HCT116 (cell line): ENCODE measurements around the gene NCAPH2. TPM values are rescaled to one million over a fixed set of nuclear protein-coding genes. Genes with fewer than 3 reads are reported as not detected.

Source experiments
- ATAC-seq: fragments of 200-7000 bp; cut with Tn5 transposase; 2 replicates; pipeline ENCODE4 v1.9.1; 2020; ENCODE audit warnings: mild to moderate bottlenecking, moderate library complexity
- BruUV-seq: library from RNA; stranded (reverse); fragments of 400-500 nt; replicated peaks from 2 replicates; lab custom pipeline; 2021; lab: Mats Ljungman, UMichigan
- CTCF ChIA-PET: fragments of 300-600 bp; sonication (Branson Sonifier 250); formaldehyde crosslinking; loops from one replicate; lab custom pipeline; 2021; ENCODE audit warnings: antibody characterized with exemption; lab: Charles Lee
- POLR2A ChIA-PET: fragments of 300-600, 350-600 bp; sonication (Branson Sonifier 250); formaldehyde crosslinking; loops from one replicate; lab custom pipeline; 2021; ENCODE audit warnings: antibody characterized with exemption; lab: Charles Lee
- RAD21 ChIA-PET, 2 experiments: fragments of 300-600 bp; sonication (Branson Sonifier 250); formaldehyde crosslinking; loops; one replicate each; lab custom pipeline; 2023; ENCODE audit warnings: low total read pairs in 2 of 2; ENCODE audit not compliant: uncharacterized antibody in 2 of 2, unreplicated experiment in 2 of 2, low non-redundant PET in 1 of 2; lab: Charles Lee
- DNase-seq: peaks from one replicate; pipeline ENCODE4 v3.0.0-alpha.2; 2010; ENCODE audit warnings: low read depth, low spot score
- H2AFZ ChIP-seq: fragments of 200-600 bp; shearing (Covaris generic), sonication (generic); 2 replicates; pipeline ENCODE4 v1.6.1; 2017; ENCODE audit warnings: low read depth, mixed run types, mixed read lengths, antibody characterized with exemption, low read length; ENCODE audit not compliant: poor library complexity, severe bottlenecking
- H3K27ac ChIP-seq: 2 replicates; pipeline ENCODE4 v1.5.1; 2012; ENCODE audit warnings: low read depth, low read length
- H3K27me3 ChIP-seq: fragments of 200-600 bp; sonication (generic); 2 replicates; pipeline ENCODE4 v1.6.1; 2016; ENCODE audit warnings: mixed run types, low read length, mixed read lengths; ENCODE audit not compliant: insufficient read depth
- H3K36me3 ChIP-seq, 2 experiments: fragments of 200-500 bp in 1 of 2; fragments of 200-600 bp in 1 of 2; sonication (Bioruptor generic) in 1 of 2; sonication (generic) in 1 of 2; 2 replicates each; pipeline versions ENCODE4 v1.5.1 to v1.6.1; 2014 to 2016; ENCODE audit warnings: low read length in 2 of 2, inconsistent platforms in 1 of 2, mixed read lengths in 1 of 2, mixed run types in 1 of 2; ENCODE audit not compliant: insufficient read depth in 2 of 2, control insufficient read depth in 1 of 2
- H3K4me1 ChIP-seq, 2 experiments: fragments of 200-600 bp in 1 of 2; sonication (generic) in 1 of 2; 2 replicates each; pipeline versions ENCODE4 v1.5.1 to v1.6.1; 2012 to 2017; ENCODE audit warnings: low read length in 2 of 2, inconsistent platforms in 1 of 2, mild to moderate bottlenecking in 1 of 2, mixed read lengths in 1 of 2, mixed run types in 1 of 2, moderate library complexity in 1 of 2; ENCODE audit not compliant: insufficient read depth in 2 of 2, control insufficient read depth in 1 of 2
- H3K4me2 ChIP-seq: fragments of 200-600 bp; sonication (generic); 2 replicates; pipeline ENCODE4 v1.6.1; 2017; ENCODE audit warnings: mixed run types, low read length, mixed read lengths
- H3K4me3 ChIP-seq, 2 experiments: fragments of 200-600 bp in 1 of 2; sonication (generic) in 1 of 2; replicated peaks in 1 of 2; 2 replicates each; pipeline ENCODE4 v1.5.1; 2011 to 2016; ENCODE audit warnings: low read length in 2 of 2, control low read depth in 1 of 2, low read depth in 1 of 2, mild to moderate bottlenecking in 1 of 2, mixed read lengths in 1 of 2, mixed run types in 1 of 2
- H3K79me2 ChIP-seq: fragments of 200-600 bp; sonication (generic); 2 replicates; pipeline ENCODE4 v1.6.1; 2017; ENCODE audit warnings: mild to moderate bottlenecking, mixed run types, low read length, moderate library complexity, mixed read lengths; ENCODE audit not compliant: insufficient read depth
- H3K9ac ChIP-seq: fragments of 200-600 bp; sonication (generic); 2 replicates; pipeline ENCODE4 v1.6.1; 2016; ENCODE audit warnings: low read length, mixed read lengths
- H3K9me2 ChIP-seq: fragments of 200-600 bp; sonication (generic), shearing (Covaris generic); 2 replicates; pipeline ENCODE4 v1.6.1; 2017; ENCODE audit warnings: mixed run types, mild to moderate bottlenecking, moderate library complexity; ENCODE audit not compliant: insufficient read depth
- H3K9me3 ChIP-seq, 2 experiments: fragments of 200-500 bp in 1 of 2; fragments of 200-600 bp in 1 of 2; sonication (Bioruptor generic) in 1 of 2; sonication (generic) in 1 of 2; 2 replicates each; pipeline ENCODE4 v1.6.1; 2014 to 2017; ENCODE audit warnings: low read length in 2 of 2, mixed read lengths in 2 of 2, inconsistent platforms in 1 of 2, low read depth in 1 of 2, mild to moderate bottlenecking in 1 of 2, mixed run types in 1 of 2, moderate library complexity in 1 of 2; ENCODE audit not compliant: control insufficient read depth in 1 of 2, insufficient read depth in 1 of 2
- H4K20me1 ChIP-seq: fragments of 200-600 bp; sonication (generic), shearing (Covaris generic); 2 replicates; pipeline ENCODE4 v1.6.1; 2017; ENCODE audit warnings: mixed run types, mild to moderate bottlenecking, moderate library complexity; ENCODE audit not compliant: insufficient read depth
- CEBPB ChIP-seq: IDR thresholded peaks from 2 replicates; pipeline ENCODE4 v1.6.1; 2012; ENCODE audit warnings: low read depth
- EGR1 ChIP-seq: IDR thresholded peaks from 2 replicates; pipeline ENCODE4 v1.6.1; 2012; ENCODE audit warnings: low read depth
- ELF1 ChIP-seq: IDR thresholded peaks from 2 replicates; pipeline ENCODE4 v1.6.1; 2012; ENCODE audit warnings: low read depth, borderline replicate concordance
- EZH2phosphoT487 ChIP-seq: fragments of 200-600 bp; IDR thresholded peaks from 2 replicates; pipeline ENCODE4 v1.6.1; 2018; ENCODE audit warnings: antibody characterized with exemption, borderline replicate concordance
- JUND ChIP-seq: IDR thresholded peaks from 2 replicates; pipeline ENCODE4 v1.6.1; 2012
- POLR2AphosphoS5 ChIP-seq: IDR thresholded peaks from 2 replicates; pipeline ENCODE4 v1.6.1; 2011; ENCODE audit warnings: mild to moderate bottlenecking, low read depth, low read length, moderate library complexity
- REST ChIP-seq: IDR thresholded peaks from 2 replicates; pipeline ENCODE4 v1.6.1; 2012; ENCODE audit warnings: low read depth
- SP1 ChIP-seq: IDR thresholded peaks from 2 replicates; pipeline ENCODE4 v1.6.1; 2012; ENCODE audit warnings: low read depth
- SRF ChIP-seq: IDR thresholded peaks from 2 replicates; pipeline ENCODE4 v1.6.1; 2012; ENCODE audit warnings: low read depth
- TCF7L2 ChIP-seq: IDR thresholded peaks from 2 replicates; pipeline ENCODE4 v1.7.0; 2011; ENCODE audit warnings: borderline replicate concordance, inconsistent platforms; ENCODE audit not compliant: insufficient read depth, insufficient read length; ENCODE audit errors: extremely low read depth
- YY1 ChIP-seq: IDR thresholded peaks from 2 replicates; pipeline ENCODE4 v1.6.1; 2011; ENCODE audit warnings: low read length, low read depth, moderate library complexity, mild to moderate bottlenecking; ENCODE audit not compliant: insufficient replicate concordance; ENCODE audit errors: extremely low read depth
- ZNF274 ChIP-seq: fragments of 200-500 bp; sonication (Bioruptor generic); IDR thresholded peaks from 2 replicates; pipeline ENCODE4 v1.6.1; 2014; ENCODE audit warnings: mild to moderate bottlenecking, low read depth, low read length, inconsistent platforms
- intact Hi-C: fragments of 100-400 bp; cut with micrococcal nuclease; formaldehyde crosslinking; loops from 2 replicates; pipeline ENCODE4 v1.10.0; 2022
- total RNA-seq: library from RNA; stranded (reverse); gene quantifications from one replicate; pipeline ENCODE4 v1.2.1, GENCODE V29; 2021; ENCODE audit not compliant: unreplicated experiment

Gene NCAPH2
- total RNA-seq, 1 experiment from 2014 or later, result 99.1 TPM

- intact Hi-C loops, result no loop called here
- H3K27me3 ChIP-seq, result no peaks in the 10 kb centered on the region
- H4K20me1 ChIP-seq, result no peaks in the 10 kb centered on the region
- H3K4me2 ChIP-seq, result no peak overlapping the region
- peaks cover 3 to 41% of the 10 kb centered on the region in 2 experiments; a peak in 3 of 4 replicates for H3K4me1 ChIP-seq
- DNase-seq, result no peak
- H3K27ac ChIP-seq, result no peak overlapping the region
- ATAC-seq, result no peak
- H3K9me3 ChIP-seq, result no peaks in the 10 kb centered on the region
- H3K4me3 ChIP-seq, result no peak overlapping the region
- H3K9me2 ChIP-seq, result no peaks in the 10 kb centered on the region
- no peaks in the 10 kb centered on the region for H3K36me3 ChIP-seq
- ChIA-PET RAD21 (no interaction called here), CTCF (interaction anchor here (1.0 kb wide), 1 partner anchor 10 kb away, joined by 3 read pairs; the partner anchor contains the start of gene KLHDC7B), POLR2A (interaction anchor here (2.3 kb wide), 1 partner anchor 10 kb away, joined by 7 read pairs; the partner anchor contains the start of gene KLHDC7B)
- no peak overlapping the region for H3K9ac ChIP-seq
- no peak overlapping the region for H2AFZ ChIP-seq
- TF ChIP-seq CEBPB, result no peak
- TF ChIP-seq TCF7L2, result no peak
- no peak for TF ChIP-seq SP1
- TF ChIP-seq POLR2AphosphoS5, result no peak
- TF ChIP-seq ELF1, result no peak
- TF ChIP-seq YY1, result no peak
- TF ChIP-seq EGR1, result no peak
- TF ChIP-seq JUND, result no peak
- TF ChIP-seq EZH2phosphoT487, result no peak
- no peak for TF ChIP-seq ZNF274
- TF ChIP-seq SRF, result no peak
- no peak for TF ChIP-seq REST
- BruUV-seq, result no TSS peak
- H3K79me2 ChIP-seq, result no peaks in the 10 kb centered on the region
Measured at GRCh38 chr22:50535113-50535512, 27.1 kb downstream of the NCAPH2 start.
